Astrocyte of the hippocampus (primary cell): ENCODE data around the gene ANP32B.

ENCODE experiments used
- DNase-seq: peaks from one replicate; pipeline ENCODE4 v3.0.0; 2011; ENCODE audit warnings: low read depth, low spot score

The ANP32B gene

GRCh38 chr9:98024702-98025101, 41.6 kb downstream of the ANP32B start:
- DNase-seq, result no peak

- no peak for DNase-seq
Observed at GRCh38 chr9:98031169-98031568, 48.0 kb downstream of the ANP32B start.

GRCh38 chr9:98031935-98032334, 48.8 kb downstream of the ANP32B start:
- peak; percentile 34 for DNase-seq

GRCh38 chr9:98034593-98035546, 51.7 kb downstream of the ANP32B start:
- peak; percentile 75 for DNase-seq

- DNase-seq, result no peak
Observed at GRCh38 chr9:98037357-98037756, 54.2 kb downstream of the ANP32B start.

GRCh38 chr9:98038958-98039357, 55.8 kb downstream of the ANP32B start:
- DNase-seq, result no peak

- peak; percentile 14 for DNase-seq
Observed at GRCh38 chr9:98039607-98040017, 56.5 kb downstream of the ANP32B start.

- no peak for DNase-seq
Observed at GRCh38 chr9:98040212-98040611, 57.1 kb downstream of the ANP32B start.

GRCh38 chr9:98043915-98044314, 60.8 kb downstream of the ANP32B start:
- no peak for DNase-seq

GRCh38 chr9:98045234-98046179, 62.4 kb downstream of the ANP32B start:
- DNase-seq, result no peak

GRCh38 chr9:98046180-98046543, 63.0 kb downstream of the ANP32B start:
- no peak for DNase-seq

GRCh38 chr9:98047002-98047401, 63.9 kb downstream of the ANP32B start:
- DNase-seq, result no peak

- DNase-seq, result no peak
Observed at GRCh38 chr9:98049288-98050072, 66.3 kb downstream of the ANP32B start.

- DNase-seq, result no peak
Observed at GRCh38 chr9:98050351-98050750, 67.2 kb downstream of the ANP32B start.

GRCh38 chr9:98054376-98054951, 71.3 kb downstream of the ANP32B start:
- DNase-seq, result no peak

- peak; percentile 97 for DNase-seq
Observed at GRCh38 chr9:98056269-98057137, 73.4 kb downstream of the ANP32B start, which contains the start of gene NANS. NANS (plus strand) TSS chr9:98056732; CDS start chr9:98056809, 77 bp downstream.

- DNase-seq, result no peak
Observed at GRCh38 chr9:98057138-98057799, 74.1 kb downstream of the ANP32B start.

GRCh38 chr9:98062161-98062560, 79.0 kb downstream of the ANP32B start:
- no peak for DNase-seq

GRCh38 chr9:98064623-98065392, 81.7 kb downstream of the ANP32B start:
- DNase-seq, result peak; percentile 56
